Measurements from ENCODE around the gene SLC25A48.

SLC25A48 gene

DNA sequence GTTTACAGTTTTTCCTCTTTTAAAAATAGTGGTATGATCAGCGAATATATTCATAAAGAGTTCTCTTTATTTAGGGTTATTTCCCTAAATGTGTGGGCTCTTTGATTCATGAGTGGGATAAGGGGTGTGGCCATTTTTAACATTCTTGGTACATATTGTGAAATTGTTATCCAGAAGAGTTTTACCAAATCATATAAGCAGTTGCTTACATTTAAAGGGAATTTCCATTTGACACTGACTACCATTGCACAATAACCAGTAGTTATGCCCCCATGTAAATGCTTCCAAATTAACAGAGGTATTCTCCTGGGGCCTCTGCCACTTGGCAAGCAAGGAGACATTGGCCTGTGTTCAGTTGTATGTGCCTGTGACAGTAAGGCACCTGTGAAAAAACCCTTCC, 27.2 kb downstream of the SLC25A48 start:
- no peak for DNase-seq

DNA sequence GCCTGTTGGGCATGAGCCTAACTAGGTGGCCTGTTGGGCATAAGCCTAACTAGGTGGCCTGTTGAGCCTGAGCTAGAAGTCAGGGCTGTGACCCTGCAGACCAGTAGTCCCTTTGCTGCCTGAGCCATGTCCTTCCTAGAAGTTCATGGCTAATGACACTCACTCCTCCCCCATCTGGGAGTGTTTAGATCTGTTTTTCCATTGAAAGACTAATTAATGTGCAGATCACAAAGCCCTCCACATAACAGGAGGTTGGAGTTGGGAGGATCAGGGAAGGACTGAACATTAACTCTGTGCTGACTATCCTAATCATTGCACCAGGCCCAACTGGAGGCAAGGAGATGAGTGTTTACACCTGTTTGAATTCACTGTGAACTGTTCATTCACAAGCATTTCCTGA, 27.6 kb downstream of the SLC25A48 start:
- no peak for DNase-seq

DNA sequence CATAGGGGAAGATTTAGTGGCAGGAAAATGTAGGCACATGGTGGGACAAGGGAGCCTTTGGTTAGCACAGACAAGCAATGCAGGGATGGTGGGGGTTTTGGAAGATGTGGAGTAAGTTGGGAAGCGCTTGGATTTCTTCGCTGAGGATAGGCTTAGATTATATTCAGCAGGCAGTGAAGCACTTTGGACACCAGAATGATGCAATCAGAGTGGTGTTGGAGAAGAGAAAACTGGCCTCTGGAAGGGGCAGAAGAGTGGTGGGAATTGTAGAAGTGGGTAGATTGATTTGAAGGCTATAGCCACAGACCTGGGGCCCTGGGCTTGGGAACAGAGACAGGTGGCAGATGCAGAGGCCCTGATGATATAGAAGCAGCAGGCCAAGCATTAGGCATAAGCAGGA, 28.3 kb downstream of the SLC25A48 start:
- no peak for DNase-seq

DNA sequence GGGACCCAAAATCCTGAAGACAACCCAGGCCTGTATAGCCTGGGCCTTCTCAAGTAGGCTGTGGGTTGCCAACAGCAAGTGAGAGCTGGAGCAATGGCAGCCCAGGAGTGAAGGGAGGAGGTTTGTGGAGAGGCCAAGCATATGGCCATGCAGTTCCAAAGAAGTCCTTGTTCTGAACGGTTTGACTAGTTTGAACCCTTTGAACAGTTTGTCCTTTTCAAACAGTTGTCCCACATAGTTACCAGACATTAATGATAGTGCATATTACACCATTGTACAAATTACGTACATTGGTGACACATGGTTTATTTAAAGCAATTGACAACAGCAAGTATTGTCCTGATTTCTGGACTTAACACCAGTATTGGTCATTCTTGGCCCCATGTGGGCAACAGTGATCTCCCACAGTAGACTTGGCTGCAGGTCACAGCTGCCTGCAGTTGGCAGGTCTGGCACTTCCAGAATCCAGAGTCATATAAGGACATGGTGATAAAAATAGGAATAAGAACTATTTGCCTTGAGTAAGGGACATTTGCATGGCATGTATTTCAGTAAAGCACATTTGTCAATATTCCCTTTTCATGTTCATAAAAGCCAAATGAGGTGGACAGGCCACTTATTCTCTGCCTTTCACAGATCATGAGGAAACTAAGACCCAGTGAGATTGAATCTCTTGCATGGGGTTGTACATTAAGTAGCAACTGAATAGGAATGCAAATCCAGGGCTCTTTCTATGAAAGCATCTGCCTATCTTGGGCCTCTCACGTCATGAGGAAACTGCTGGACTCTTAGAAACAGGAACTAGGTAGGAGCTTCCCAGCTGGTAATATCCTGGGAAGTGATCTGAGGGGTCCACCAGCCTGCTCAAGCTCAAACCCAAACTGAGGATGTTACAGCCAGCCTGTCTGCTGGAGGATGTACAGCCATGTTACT, 30.3 kb downstream of the SLC25A48 start:
- no peak for DNase-seq

DNA sequence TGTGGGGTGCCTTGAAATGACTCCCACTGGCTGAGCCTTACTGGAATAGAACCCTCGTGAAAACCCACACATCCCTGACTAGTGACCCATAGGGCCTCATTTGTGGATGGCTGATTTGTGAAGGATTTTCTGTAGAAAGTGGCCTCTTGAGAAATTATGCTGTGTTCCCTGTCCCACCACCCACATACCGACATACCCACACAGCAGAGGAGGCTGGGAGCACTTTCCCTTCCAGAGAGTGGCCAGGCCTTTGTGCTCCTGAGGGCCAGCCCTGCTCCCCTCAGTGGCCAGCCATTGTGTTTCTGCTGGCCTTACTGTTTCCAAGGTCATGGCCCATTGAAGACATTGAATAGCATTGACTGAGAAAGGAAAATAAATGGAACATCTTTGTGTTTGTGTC, 31.6 kb downstream of the SLC25A48 start:
- DNase-seq, result no peak

DNA sequence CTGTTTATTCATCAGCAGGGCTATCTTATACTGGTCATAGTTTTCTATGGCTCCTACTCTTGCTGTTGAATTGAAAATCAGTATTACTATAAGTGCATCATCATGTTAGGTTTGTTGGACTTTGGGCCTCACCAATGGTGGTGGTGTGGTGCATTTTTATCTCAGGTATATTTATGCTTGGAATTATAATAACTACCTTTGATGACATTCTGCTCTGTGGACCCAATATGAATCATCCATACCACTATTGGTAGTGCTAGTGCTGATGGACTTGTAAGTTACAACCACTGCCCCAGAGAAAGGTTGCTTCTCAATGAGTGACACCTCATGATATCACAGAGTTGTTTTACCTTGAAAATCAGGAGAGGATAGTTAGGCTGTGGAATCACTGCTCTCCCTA, 33.1 kb downstream of the SLC25A48 start:
- DNase-seq, result no peak

DNA sequence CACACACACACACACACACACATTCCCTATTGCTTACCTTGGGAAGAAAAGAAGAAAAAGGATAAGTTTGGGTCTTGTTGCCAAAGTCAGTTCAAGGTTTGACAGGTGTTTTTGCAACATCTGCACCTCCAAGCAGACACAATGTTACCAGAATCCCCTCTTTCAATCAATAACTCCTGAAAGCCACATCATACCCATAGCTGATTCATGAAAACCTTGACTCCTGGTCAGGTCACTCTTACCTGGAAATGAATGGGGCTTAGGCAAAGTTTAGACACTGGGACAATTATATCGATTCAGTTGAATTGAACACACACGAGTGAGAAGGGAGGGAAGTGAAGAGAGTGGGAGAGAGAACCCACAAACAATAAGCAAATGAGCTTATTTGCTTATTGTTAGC, 34.2 kb downstream of the SLC25A48 start:
- no peak for DNase-seq

DNA sequence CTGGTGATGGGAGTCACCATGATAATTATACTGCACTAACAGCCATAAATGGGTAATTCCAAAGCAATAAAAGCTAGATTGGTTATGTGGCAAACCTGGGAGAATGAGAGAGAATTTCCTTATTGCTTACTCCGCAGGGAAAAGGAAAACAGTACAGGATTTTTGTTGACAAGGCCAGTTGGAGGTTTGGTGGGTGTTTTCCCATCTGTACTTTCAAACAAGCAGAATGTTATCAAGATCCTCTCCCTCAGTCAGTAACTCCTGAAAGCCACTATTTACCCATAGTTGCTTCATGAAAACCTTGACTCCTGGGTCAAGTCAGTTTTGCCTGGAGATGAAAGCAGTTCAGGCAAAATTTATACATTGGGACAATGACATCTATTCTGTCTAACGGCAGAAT, 34.8 kb downstream of the SLC25A48 start:
- no peak for DNase-seq

DNA sequence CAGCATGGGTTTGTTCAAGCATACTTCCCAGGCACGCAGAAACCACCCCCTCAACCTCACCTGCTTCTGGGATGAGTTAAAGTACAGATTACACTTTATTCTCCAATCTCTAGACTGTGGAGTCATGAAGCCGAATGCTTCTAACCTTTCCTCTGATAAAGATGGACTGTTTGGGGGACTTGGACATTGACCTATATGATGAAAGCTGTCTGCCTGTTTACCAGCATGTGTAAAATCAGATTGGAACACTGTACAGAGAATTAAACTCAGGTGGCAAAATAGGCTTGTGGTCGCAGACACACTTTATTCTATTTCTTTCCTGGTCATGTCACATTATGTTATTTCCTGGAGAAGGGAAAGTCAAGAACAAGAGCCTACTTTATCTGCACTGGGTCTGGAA, 35.5 kb downstream of the SLC25A48 start:
- DNase-seq, result no peak

DNA sequence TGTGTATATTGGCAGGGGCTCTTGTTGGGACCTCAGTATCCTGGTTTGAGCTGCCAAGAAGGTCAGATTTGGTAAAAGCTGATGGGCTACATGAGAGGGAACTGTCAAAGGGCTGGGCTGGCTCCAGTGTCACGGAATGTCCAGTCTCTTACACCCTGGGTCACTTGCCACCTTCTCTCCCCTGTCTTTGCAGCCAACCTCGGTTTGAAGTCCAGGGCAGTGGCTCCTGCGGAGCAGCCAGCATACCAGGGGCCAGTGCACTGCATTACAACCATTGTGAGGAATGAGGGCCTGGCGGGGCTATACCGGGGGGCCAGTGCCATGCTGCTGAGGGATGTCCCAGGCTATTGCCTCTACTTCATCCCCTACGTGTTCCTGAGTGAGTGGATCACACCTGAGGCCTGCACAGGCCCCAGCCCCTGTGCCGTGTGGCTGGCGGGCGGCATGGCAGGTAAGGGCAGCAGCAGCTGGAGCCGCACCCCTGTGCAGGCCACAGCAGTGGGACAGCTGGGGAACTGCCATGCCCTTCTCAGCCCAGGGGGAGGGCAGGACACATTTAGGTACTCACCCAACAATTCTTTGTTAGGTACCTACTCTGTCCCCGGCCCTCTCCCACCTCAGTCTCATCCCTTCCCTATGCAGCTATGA, 36.9 kb downstream of the SLC25A48 start:
- no peak for DNase-seq

DNA sequence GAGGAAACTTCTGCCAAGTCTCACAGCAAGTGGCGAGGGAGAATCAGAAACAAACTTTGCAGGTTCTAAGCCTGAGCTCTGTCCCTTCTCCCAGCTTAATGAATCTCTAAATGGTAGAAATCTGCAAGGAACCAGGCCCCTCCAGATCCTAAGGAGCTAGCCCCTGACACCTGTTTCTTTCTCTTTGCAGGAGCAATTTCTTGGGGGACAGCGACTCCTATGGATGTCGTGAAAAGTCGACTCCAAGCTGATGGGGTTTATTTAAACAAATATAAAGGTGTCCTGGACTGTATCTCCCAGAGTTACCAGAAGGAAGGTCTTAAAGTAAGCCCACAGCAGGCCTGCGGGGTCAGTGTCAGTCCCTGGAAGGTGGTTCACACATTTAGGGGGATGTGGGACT, 39.4 kb downstream of the SLC25A48 start:
- DNase-seq, result no peak

DNA sequence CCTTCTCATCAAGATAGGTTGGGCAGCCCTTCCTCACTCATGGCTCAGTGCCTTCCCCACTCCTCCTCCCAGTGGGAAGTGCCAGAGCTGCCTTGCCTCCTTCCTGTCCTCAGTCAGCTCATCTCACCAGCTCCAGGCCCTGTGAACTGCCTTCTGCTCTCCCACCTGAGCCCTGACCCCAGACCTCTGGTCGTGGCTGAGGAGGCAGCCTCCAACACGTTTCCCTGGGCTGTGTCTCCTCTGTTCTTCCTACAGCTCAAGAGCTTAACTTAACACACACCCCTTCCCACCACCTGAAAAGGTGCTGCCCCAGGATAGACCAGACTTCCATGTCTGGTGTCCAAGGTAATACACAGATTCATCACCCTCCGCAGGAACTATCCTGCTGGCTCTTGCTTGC, 40.0 kb downstream of the SLC25A48 start:
- DNase-seq, result no peak

DNA sequence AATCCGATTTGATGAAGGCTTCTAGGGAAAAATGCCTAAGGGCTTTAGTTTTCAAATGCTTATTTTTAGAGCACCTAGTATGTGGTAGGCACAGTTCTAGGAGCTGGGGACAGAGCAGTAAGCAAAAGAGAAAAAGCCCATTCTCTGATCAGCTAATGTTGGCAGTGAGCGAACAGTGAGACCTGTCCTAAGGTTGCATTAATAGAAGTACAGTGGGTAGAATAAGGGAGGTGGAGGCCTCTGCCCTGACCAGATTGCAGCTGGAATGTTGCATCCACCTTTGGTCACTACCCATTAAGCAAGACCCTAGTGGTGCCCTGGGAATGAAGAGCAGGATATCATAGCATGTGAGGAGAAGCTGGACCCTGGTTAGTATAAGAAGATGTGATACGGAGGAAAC, 41.1 kb downstream of the SLC25A48 start:
- DNase-seq, result no peak

DNA sequence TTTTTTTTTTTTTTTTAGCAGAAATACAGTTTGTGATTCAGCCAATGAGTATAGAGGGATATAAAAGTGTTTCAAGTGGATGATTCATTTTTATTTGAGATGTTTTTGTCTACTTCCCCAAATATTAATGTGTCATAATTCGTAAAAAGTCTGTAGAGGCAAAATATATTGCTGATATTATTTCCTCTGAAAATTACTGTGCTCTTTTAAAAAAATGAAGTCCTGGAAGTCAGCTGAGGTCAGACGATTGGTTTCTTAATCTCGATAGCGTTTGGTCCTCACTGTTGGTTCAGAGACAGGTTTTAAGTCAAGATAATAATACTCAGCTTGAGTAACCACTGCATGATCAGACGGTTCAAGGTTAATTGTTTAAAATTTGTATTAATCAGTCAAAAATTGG, 41.7 kb downstream of the SLC25A48 start:
- DNase-seq, result no peak

DNA sequence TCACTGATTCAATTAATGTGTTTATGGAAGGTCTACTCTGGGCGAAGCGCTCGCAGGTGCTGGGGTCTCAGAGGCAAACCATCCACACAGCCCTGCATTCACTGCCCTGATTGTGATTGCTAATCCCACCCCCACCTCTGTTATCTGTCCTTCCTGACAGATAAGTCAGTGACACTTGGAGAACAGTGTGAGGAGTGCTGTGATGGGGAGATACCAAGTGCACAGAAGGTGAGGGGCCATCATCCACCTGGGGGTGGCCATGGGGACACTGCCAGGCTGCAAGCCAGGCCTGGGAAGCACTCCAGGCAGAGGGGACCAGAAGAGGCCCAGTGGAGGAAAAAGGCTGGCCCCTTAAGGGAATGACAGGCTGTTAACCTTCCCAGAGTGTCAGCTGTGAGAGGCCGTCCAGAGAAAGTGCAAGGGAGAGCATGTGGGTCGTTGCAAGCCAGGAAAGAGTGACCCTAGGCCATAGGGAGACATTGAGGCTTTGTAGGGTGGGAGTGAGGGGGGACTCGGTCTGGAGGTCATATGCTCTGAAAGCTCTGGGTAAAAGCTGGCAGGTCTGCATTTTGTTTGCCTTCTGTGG, 43.2 kb downstream of the SLC25A48 start:
- DNase-seq, result no peak

DNA sequence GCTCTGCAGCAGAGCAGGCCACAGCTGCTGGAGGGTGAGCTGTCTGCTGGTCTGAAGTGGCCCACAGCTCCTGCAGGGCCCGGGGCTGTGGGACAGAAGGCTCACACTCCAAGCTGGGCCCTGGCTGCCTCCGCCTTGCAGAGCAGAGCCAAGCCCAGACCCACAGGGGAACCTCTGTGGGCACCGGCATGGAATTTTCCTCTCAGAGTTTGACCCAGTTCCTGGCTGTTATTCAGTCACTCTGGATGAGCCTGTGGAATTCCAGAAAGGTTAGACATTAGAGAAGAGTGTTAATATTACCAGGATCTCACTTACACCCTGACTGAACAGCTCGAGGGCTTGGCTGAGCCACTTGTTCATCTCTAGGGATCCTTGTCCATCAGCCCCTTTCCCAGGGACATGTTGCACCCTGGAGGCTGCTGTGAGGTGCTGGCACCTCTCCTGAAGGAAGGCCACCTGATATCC, 43.7 kb downstream of the SLC25A48 start:
- no peak for DNase-seq

DNA sequence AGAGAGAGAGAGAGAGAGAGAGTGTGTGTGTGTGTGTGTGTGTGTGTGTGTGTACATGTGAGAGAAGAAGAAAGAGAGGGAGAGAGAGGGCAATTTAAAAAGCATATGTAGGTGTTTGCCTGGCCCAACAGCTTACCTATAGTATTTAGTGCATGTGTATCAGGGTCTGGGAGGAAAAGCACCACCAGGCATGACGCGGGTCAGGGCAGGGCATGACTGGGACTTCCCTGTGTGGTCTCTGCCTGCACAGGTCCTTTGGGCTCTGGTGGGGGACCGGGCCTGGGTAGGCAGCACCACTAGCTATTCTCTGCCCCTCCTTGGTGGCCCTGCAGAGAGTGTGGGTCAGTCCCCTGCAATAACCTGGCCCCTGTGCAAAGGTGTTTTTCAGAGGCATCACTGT, 45.1 kb downstream of the SLC25A48 start:
- no peak for DNase-seq

DNA sequence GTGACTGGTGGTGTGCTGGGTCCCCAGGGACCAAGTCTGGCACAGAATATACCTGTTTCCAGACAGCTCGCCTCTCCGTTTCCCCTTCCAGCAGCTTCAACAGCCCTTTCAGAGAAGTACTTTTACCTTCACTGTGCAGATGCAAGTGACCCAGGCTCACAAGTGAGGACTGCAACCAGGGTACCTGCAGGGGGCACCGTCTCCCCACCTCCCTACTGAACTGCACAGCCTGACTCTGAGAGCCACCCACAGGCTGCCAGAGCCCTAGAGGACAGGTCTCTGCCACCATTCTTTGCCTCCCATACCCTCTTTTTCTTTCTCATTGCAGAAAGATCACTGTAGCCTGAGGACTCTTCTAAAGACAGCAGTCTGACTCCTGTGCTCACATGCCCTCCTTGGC, 45.8 kb downstream of the SLC25A48 start:
- no peak for DNase-seq

DNA sequence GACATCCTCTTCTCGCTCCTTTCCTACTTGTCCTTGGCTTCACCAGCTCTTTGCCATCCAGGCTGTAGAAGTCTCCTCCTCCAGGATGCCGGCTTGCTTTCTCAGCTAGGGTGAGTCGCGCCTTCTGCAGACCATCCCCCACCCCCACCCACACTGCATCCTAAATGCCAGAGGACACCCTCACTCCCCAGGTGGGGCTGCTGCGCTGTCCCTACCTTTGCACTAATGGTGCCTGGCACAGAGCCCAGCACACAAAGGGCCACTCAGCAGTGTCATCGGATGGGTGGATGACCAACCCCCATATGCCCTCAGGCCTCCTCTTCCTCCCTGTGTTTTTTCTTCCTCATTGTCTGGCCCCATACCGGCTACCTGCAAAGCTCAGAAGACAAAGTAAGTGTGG, 46.3 kb downstream of the SLC25A48 start:
- DNase-seq, result no peak

DNA sequence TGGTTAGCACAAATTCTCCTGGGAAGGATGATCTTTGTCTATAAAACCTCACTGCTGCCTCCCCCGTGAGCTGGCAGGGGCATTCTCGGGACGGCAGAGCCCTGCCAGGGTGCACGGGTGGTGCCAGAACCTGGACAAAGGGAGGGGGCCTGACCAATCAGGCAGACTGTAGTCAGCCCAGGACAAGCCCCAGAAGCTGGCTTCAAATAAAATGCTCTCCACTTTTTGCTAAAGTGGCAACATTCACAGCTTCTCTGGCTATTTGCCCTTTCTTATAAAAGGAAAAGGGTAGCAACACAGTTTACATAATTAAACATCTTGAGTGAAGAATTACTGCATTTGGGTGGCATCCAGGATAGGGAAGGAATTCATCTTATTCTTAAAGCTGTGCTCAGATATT, 46.8 kb downstream of the SLC25A48 start:
- no peak for DNase-seq

DNA sequence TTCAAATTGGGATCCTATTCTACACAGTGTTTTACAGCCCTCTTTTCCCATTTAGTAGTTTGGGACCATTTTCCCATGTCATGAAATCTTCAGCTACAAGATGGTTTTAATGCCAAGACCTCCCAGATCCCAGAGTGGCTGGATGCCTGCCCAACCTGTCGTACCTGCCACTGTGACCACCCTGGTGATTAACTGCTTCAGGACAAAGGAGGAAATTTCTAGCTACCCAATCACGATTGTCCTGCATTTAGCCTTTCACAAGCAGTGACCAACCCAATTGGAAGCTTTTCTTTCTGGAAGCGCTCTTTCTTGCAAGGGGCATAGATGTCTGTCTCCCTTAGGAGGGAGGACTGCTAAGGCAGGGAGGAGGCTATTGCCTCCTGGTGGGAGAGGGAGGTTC, 47.4 kb downstream of the SLC25A48 start:
- DNase-seq, result no peak

DNA sequence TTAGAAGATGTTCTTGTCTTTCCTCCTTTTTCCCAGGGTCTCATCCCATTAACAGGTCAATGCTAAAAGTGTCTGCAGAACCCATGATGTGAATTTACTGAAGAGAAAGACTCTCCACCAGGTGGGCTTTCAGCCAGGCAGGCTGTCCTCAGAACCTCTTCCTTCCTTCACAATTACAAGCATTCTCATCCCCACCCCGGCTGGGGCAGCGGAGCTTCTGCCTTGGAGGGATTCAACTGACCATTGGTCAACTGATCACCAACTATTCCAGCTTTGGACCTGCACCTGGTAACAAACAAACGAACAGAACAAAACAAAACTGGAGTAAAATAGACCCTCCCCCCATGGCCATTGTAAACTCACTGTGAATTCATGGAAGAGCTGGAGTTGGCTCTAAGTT, 48.6 kb downstream of the SLC25A48 start:
- DNase-seq, result no peak

DNA sequence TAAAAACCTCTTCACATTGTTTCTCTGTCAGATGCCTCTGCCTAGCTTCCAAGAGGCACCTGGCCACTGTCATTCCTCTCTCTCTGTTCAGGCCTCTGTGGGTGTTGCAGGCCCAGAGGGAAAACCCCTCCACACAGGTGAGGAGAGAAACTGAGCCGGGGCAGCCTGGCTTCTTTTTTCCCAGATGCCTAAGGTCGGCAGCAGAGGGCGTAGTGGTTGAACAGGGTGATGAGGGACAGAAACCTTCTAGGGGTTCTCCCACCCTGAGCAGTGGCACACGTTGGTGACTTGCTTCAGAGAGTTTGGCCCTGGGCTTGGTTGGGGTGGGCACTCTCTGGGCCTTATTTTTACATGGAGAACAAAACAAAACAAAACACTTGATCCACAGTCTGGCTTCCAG, 49.0 kb downstream of the SLC25A48 start:
- DNase-seq, result no peak

DNA sequence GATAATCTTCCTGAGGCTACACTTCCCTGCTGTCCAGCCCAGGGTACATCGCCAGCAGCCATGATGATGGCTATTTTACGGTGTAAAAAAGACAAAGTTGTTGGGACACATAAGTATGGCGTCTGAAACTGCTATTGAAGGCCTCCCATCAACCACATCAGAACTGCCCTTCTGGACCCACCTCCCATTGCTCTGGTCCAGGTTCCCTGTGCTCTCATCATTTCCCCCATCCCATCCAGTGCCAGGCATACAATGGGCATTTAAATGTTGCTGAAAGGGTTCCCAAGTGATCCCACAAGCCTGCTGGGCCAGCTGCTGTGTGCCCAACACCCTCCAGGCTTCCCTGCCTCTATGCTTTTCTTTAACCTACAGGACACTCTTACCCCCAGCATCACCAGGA, 50.6 kb downstream of the SLC25A48 start:
- DNase-seq, result no peak
